Thoracic aorta (tissue), 2 donors: ENCODE results near the gene FXYD4. TPM values are rescaled to one million over a fixed set of nuclear protein-coding genes. Genes with fewer than 3 reads are reported as not detected.

Experiments used
- ATAC-seq: fragments of 150-250 bp; one replicate; pipeline ENCODE4 v1.8.0; 2017; ENCODE audit warnings: low read depth; ENCODE audit not compliant: insufficient number of reproducible peaks, low FRiP score
- DNase-seq: peaks from one replicate; pipeline ENCODE4 v3.0.0-alpha.2; 2020; ENCODE audit warnings: low spot score
- H3K27ac ChIP-seq, 2 donors: fragments of 200-600 bp; sonication (generic); 1 replicate in 1 of 2; 2 replicates in 1 of 2; pipeline ENCODE4 v1.5.1; 2016; ENCODE audit warnings: mild to moderate bottlenecking in 2 of 2, moderate library complexity in 2 of 2
- H3K27me3 ChIP-seq: fragments of 200-600 bp; sonication (generic); replicated peaks from 2 replicates; pipeline ENCODE4 v1.6.0; 2016; ENCODE audit warnings: mild to moderate bottlenecking; ENCODE audit not compliant: insufficient read depth
- H3K36me3 ChIP-seq: fragments of 200-600 bp; sonication (generic); one replicate; pipeline ENCODE4 v1.5.1; 2016
- H3K4me1 ChIP-seq, 2 donors: fragments of 200-600 bp; sonication (generic); 1 replicate in 1 of 2; 2 replicates in 1 of 2; pipeline versions ENCODE4 v1.5.1 to v1.6.0; 2016; ENCODE audit warnings: low read depth in 2 of 2, mild to moderate bottlenecking in 1 of 2; ENCODE audit not compliant: control insufficient read depth in 1 of 2
- H3K4me3 ChIP-seq: fragments of 200-600 bp; sonication (generic); 2 replicates; pipeline ENCODE4 v1.5.1; 2016; ENCODE audit warnings: mild to moderate bottlenecking
- H3K9me3 ChIP-seq: fragments of 200-600 bp; sonication (generic); 2 replicates; pipeline ENCODE4 v1.5.1; 2016
- CTCF ChIP-seq: fragments of 200-600 bp; sonication (generic); IDR thresholded peaks from one replicate; pipeline ENCODE4 v1.5.1; 2019; ENCODE audit warnings: antibody characterized with exemption
- total RNA-seq, 2 donors: library from RNA; depleted of rRNA; stranded (reverse); fragments of >200 nt; gene quantifications; one replicate each; pipeline versions ENCODE4 v1.1.0 to v1.2.3, GENCODE V29; 2016

The FXYD4 gene
- total RNA-seq, 2 donors from 2014 or later: not detected

- no peak for TF ChIP-seq CTCF
- Histone ChIP-seq H3K36me3 (no peaks in the 10 kb centered on the region), H3K27me3 (no peaks in the 10 kb centered on the region), H3K4me1 (no peaks in the 10 kb centered on the region), H3K9me3 (no peaks in the 10 kb centered on the region), H3K27ac (no peak overlapping the region), H3K4me3 (no peak overlapping the region)
- ATAC-seq (no peak), DNase-seq (no peak)
Measured at GRCh38 chr10:43352951-43353350, 18.5 kb upstream of the FXYD4 start.

- no peaks in the 10 kb centered on the region for H3K9me3 ChIP-seq
- no peaks in the 10 kb centered on the region for H3K36me3 ChIP-seq
- H3K27me3 ChIP-seq: no peaks in the 10 kb centered on the region
- DNase-seq (no peak), ATAC-seq (no peak)
- no peaks in the 10 kb centered on the region for H3K4me1 ChIP-seq
- TF ChIP-seq CTCF: no peak
- no peak overlapping the region for H3K27ac ChIP-seq
- H3K4me3 ChIP-seq: no peak overlapping the region
Measured at GRCh38 chr10:43353495-43354329, 17.7 kb upstream of the FXYD4 start.

- Histone ChIP-seq H3K27ac (no peak overlapping the region), H3K4me1 (no peaks in the 10 kb centered on the region), H3K27me3 (no peaks in the 10 kb centered on the region), H3K9me3 (no peaks in the 10 kb centered on the region), H3K36me3 (no peaks in the 10 kb centered on the region), H3K4me3 (no peak overlapping the region)
- ATAC-seq (no peak), DNase-seq (no peak)
- no peak for TF ChIP-seq CTCF
Measured at GRCh38 chr10:43354330-43354635, 17.2 kb upstream of the FXYD4 start.

- no peak for TF ChIP-seq CTCF
- H3K27ac ChIP-seq: no peak overlapping the region
- H3K9me3 ChIP-seq: no peaks in the 10 kb centered on the region
- H3K4me1 ChIP-seq: no peaks in the 10 kb centered on the region
- no peaks in the 10 kb centered on the region for H3K36me3 ChIP-seq
- H3K4me3 ChIP-seq: no peak overlapping the region
- no peak for ATAC-seq
- no peak for DNase-seq
- H3K27me3 ChIP-seq: no peaks in the 10 kb centered on the region
Measured at GRCh38 chr10:43354879-43355380, 16.5 kb upstream of the FXYD4 start.

GRCh38 chr10:43355749-43356371 lies 15.6 kb upstream of the FXYD4 start:
- Histone ChIP-seq H3K27me3 (no peaks in the 10 kb centered on the region), H3K36me3 (no peaks in the 10 kb centered on the region), H3K9me3 (no peaks in the 10 kb centered on the region), H3K4me3 (no peak overlapping the region), H3K27ac (no peak overlapping the region), H3K4me1 (no peaks in the 10 kb centered on the region)
- DNase-seq (no peak), ATAC-seq (no peak)
- TF ChIP-seq CTCF: no peak
